K562 (cell line): ENCODE data around the gene CNNM3. TPM values are rescaled to one million over a fixed set of nuclear protein-coding genes. Genes with fewer than 3 reads are reported as not detected.

Experiments
- CREB5 ChIP-seq: fragments of 250-450 bp; sonication (Bioruptor Pico); IDR thresholded peaks from 2 replicates; pipeline ENCODE4 v1.5.0; 2020; ENCODE audit warnings: mild to moderate bottlenecking
- HDAC2 ChIP-seq: fragments of 450-650 bp; IDR thresholded peaks from 2 replicates; pipeline ENCODE4 v1.6.1; 2016; ENCODE audit warnings: mild to moderate bottlenecking
- HES1 ChIP-seq: fragments of 450-650 bp; IDR thresholded peaks from 2 replicates; pipeline ENCODE4 v1.6.1; 2016; ENCODE audit warnings: low read depth, mild to moderate bottlenecking, moderate library complexity
- KDM4B ChIP-seq, 2 experiments: fragments of 450-650 bp in 1 of 2; sonication (generic) in 1 of 2; IDR thresholded peaks; 2 replicates each; pipeline ENCODE4 v1.6.1; 2016 to 2017; ENCODE audit warnings: borderline replicate concordance in 2 of 2, antibody characterized with exemption in 1 of 2, low read depth in 1 of 2, mild to moderate bottlenecking in 1 of 2
- MECOM ChIP-seq: fragments of 250-450 bp; sonication (Bioruptor Pico); IDR thresholded peaks from 2 replicates; pipeline ENCODE4 v1.8.0; 2022; ENCODE audit warnings: inconsistent platforms
- RBM17 ChIP-seq: fragments of 200-400 bp; formaldehyde crosslinking; IDR thresholded peaks from 2 replicates; pipeline ENCODE4 v1.6.1; 2017; ENCODE audit warnings: low read depth, mild to moderate bottlenecking, low read length, borderline replicate concordance
- SMARCC2 ChIP-seq: fragments of 450-650 bp; IDR thresholded peaks from 2 replicates; pipeline ENCODE4 v1.6.1; 2017; ENCODE audit warnings: antibody characterized with exemption, moderate library complexity, mild to moderate bottlenecking, low read depth
- TBL1XR1 ChIP-seq, 2 experiments: IDR thresholded peaks; 2 replicates each; pipeline ENCODE4 v1.6.1; 2012; ENCODE audit warnings: improper control_type of control experiment in 2 of 2, low read length in 2 of 2, mild to moderate bottlenecking in 1 of 2
- U2AF1 ChIP-seq: fragments of 200-400 bp; formaldehyde crosslinking; optimal IDR thresholded peaks from 2 replicates; pipeline ENCODE3; 2017; ENCODE audit warnings: mild to moderate bottlenecking, low read depth, low read length, moderate library complexity
- ZNF263 ChIP-seq: sonication (generic); formaldehyde crosslinking; IDR thresholded peaks from 2 replicates; pipeline ENCODE4 v1.8.0; 2022; ENCODE audit warnings: mild to moderate bottlenecking, missing genetic modification reagents, borderline replicate concordance
- ZNF518B ChIP-seq: fragments of 250-450 bp; sonication (Bioruptor Pico); IDR thresholded peaks from 2 replicates; pipeline ENCODE4 v1.5.0; 2021; ENCODE audit warnings: mild to moderate bottlenecking, moderate library complexity
- ZNF592 ChIP-seq: fragments of 450-650 bp; IDR thresholded peaks from 2 replicates; pipeline ENCODE4 v1.6.1; 2017; ENCODE audit warnings: antibody characterized with exemption, mild to moderate bottlenecking
- polyA plus RNA-seq, 8 experiments: library from polyadenylated mRNA; depleted of rRNA in 4 of 8; stranded (reverse) in 5 of 8; unstranded in 3 of 8; fragments of >200 nt; fragmentation: Nextera tagmentation in 2 of 8; fragmentation: Illumina TruSeq in 1 of 8; extraction: Ambion mirVana in 2 of 8; extraction: Trizol in 1 of 8; gene quantifications; 2 replicates each; pipeline versions ENCODE4 v1.2.1 to v1.2.3, GENCODE V29; 2011 to 2014; ENCODE audit warnings: inconsistent platforms in 1 of 8, missing spikeins in 1 of 8
- total RNA-seq, 7 experiments: library from RNA; depleted of rRNA in 6 of 7; stranded (reverse); fragments of >200 nt in 6 of 7; fragmentation: Illumina TruSeq in 2 of 7; extraction: Trizol in 2 of 7; gene quantifications; 2 replicates each; pipeline versions ENCODE4 v1.2.1 to v1.2.3, GENCODE V29; 2011 to 2021; ENCODE audit warnings: low replicate concordance in 1 of 7
- TF ChIP-seq, protein P1 (sequence below): sonication (generic); formaldehyde crosslinking; IDR thresholded peaks from 2 replicates; pipeline ENCODE4 v1.8.0; 2022; ENCODE audit warnings: missing genetic modification reagents, mild to moderate bottlenecking, borderline replicate concordance

CNNM3 gene
- total and polyA plus RNA-seq, 9 of the 15 experiments (the other 6 are each of a cell fraction or from before 2014, with no cell fraction given), result 1.4 to 16.9 (median 6.5) TPM

GRCh38 chr2:96816127-96816835, at the start of gene CNNM3 (continued):
- TF ChIP-seq ZNF518B (CRISPR knock-in tag) (no peak), MECOM (CRISPR knock-in tag) (no peak), HES1 (no peak), ZNF263 (CRISPR knock-in tag) (no peak), SMARCC2 (no peak), TBL1XR1 (IDR thresholded peaks at IDR 0.05; ENCODE audit: low read length in 2 of 2) (no peak), HDAC2 (no peak), U2AF1 (peak; percentile 51), CREB5 (CRISPR knock-in tag) (no peak), KDM4B (IDR thresholded peaks at IDR 0.05; ENCODE audit: borderline replicate concordance in 2 of 2, low read depth in 1 of 2) (no peak), RBM17 (no peak), ZNF592 (no peak; the same call in 1 of the 2 replicates)
- TF ChIP-seq, protein P1, sequence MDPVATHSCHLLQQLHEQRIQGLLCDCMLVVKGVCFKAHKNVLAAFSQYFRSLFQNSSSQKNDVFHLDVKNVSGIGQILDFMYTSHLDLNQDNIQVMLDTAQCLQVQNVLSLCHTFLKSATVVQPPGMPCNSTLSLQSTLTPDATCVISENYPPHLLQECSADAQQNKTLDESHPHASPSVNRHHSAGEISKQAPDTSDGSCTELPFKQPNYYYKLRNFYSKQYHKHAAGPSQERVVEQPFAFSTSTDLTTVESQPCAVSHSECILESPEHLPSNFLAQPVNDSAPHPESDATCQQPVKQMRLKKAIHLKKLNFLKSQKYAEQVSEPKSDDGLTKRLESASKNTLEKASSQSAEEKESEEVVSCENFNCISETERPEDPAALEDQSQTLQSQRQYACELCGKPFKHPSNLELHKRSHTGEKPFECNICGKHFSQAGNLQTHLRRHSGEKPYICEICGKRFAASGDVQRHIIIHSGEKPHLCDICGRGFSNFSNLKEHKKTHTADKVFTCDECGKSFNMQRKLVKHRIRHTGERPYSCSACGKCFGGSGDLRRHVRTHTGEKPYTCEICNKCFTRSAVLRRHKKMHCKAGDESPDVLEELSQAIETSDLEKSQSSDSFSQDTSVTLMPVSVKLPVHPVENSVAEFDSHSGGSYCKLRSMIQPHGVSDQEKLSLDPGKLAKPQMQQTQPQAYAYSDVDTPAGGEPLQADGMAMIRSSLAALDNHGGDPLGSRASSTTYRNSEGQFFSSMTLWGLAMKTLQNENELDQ (CRISPR knock-in tag), result no peak
